ENCODE results near the gene DOLPP1. TPM values are rescaled to one million over a fixed set of nuclear protein-coding genes. Genes with fewer than 3 reads are reported as not detected.

The DOLPP1 gene
- total RNA-seq, 1 experiment from 2014 or later = 18.5 TPM

- no peaks in the 10 kb centered on the region for H3K9me3 Mint-ChIP-seq (ENCODE audit: unreplicated experiment)
- CTCF ChIA-PET = interaction anchor here (0.8 kb wide), 1 partner anchor 24 kb away, joined by 6 read pairs; no protein-coding TSS in a partner anchor
- no peak for TF ChIP-seq CTCF (IDR thresholded peaks at IDR 0.05; ENCODE audit: unreplicated experiment)
- H3K4me3 Mint-ChIP-seq (ENCODE audit: unreplicated experiment) = peak overlapping the region; percentile 84
- peaks cover 10% of the 10 kb centered on the region for H3K4me1 Mint-ChIP-seq (ENCODE audit: insufficient read depth, unreplicated experiment)
- no peak overlapping the region for H3K27ac Mint-ChIP-seq (ENCODE audit: low read depth, unreplicated experiment)
- BruUV-seq (replicated peaks) = no TSS peak
- no peaks in the 10 kb centered on the region for H3K27me3 Mint-ChIP-seq (ENCODE audit: insufficient read depth, unreplicated experiment)
- no peak for DNase-seq (ENCODE audit: unreplicated experiment)
- POLR2A ChIA-PET = no interaction called here
- intact Hi-C loops (cut with micrococcal nuclease) = no loop called here
- no peaks in the 10 kb centered on the region for H3K36me3 Mint-ChIP-seq (ENCODE audit: insufficient read depth, unreplicated experiment)
Observed at GRCh38 chr9:129078691-129079503, 2.0 kb upstream of the DOLPP1 start.

GRCh38 chr9:129079829-129080228, 1.1 kb upstream of the DOLPP1 start:
- ChIA-PET CTCF (interaction anchor here (0.6 kb wide), 2 partner anchors 9 to 1027 kb away, joined by 3 read pairs; no protein-coding TSS in a partner anchor), POLR2A (interaction anchor here (0.9 to 2.3 kb wide), 5 partner anchors 10 to 189 kb away, joined by 3 to 9 read pairs (median 7); partner anchors contain the start of gene PTPA)
- no peaks in the 10 kb centered on the region for H3K36me3 Mint-ChIP-seq (ENCODE audit: insufficient read depth, unreplicated experiment)
- TF ChIP-seq CTCF (IDR thresholded peaks at IDR 0.05; ENCODE audit: unreplicated experiment) = no peak
- intact Hi-C loops (cut with micrococcal nuclease) = no loop called here
- H3K4me1 Mint-ChIP-seq (ENCODE audit: insufficient read depth, unreplicated experiment) = peaks cover 10% of the 10 kb centered on the region
- H3K9me3 Mint-ChIP-seq (ENCODE audit: unreplicated experiment) = no peaks in the 10 kb centered on the region
- no peak for DNase-seq (ENCODE audit: unreplicated experiment)
- H3K27me3 Mint-ChIP-seq (ENCODE audit: insufficient read depth, unreplicated experiment) = no peaks in the 10 kb centered on the region
- peak overlapping the region; percentile 84 for H3K4me3 Mint-ChIP-seq (ENCODE audit: unreplicated experiment)
- no peak overlapping the region for H3K27ac Mint-ChIP-seq (ENCODE audit: low read depth, unreplicated experiment)
- BruUV-seq (replicated peaks) = no TSS peak

GRCh38 chr9:129080298-129080600, 662 bp upstream of the DOLPP1 start:
- POLR2A ChIA-PET = interaction anchor here (0.9 to 2.3 kb wide), 12 partner anchors 10 to 710 kb away, joined by 3 to 10 read pairs (median 4); partner anchors contain the start of genes MIGA2, PTPA and URM1
- Mint-ChIP-seq H3K9me3 (ENCODE audit: unreplicated experiment) (no peaks in the 10 kb centered on the region), H3K4me1 (ENCODE audit: insufficient read depth, unreplicated experiment) (peaks cover 10% of the 10 kb centered on the region), H3K4me3 (ENCODE audit: unreplicated experiment) (peak overlapping the region; percentile 84), H3K27ac (ENCODE audit: low read depth, unreplicated experiment) (no peak overlapping the region), H3K27me3 (ENCODE audit: insufficient read depth, unreplicated experiment) (no peaks in the 10 kb centered on the region), H3K36me3 (ENCODE audit: insufficient read depth, unreplicated experiment) (no peaks in the 10 kb centered on the region)
- no peak for TF ChIP-seq CTCF (IDR thresholded peaks at IDR 0.05; ENCODE audit: unreplicated experiment)
- DNase-seq (ENCODE audit: unreplicated experiment) = no peak
- intact Hi-C loops (cut with micrococcal nuclease) = no loop called here
- no TSS peak for BruUV-seq (replicated peaks)
- CTCF ChIA-PET = interaction anchor here (0.5 to 1.2 kb wide), 6 partner anchors 9 to 1026 kb away, joined by 3 to 4 read pairs (median 3); no protein-coding TSS in a partner anchor

- TSS peak; percentile 50 for BruUV-seq (replicated peaks)
- POLR2A ChIA-PET = interaction anchor here (0.7 to 2.3 kb wide), 15 partner anchors 9 to 711 kb away, joined by 3 to 10 read pairs (median 4); partner anchors contain the start of genes DOLK, MIGA2, NUP188 and PTPA
Observed at GRCh38 chr9:129081388-129081904, 535 bp downstream of the DOLPP1 start.

More at GRCh38 chr9:129081388-129081904, 535 bp downstream of the DOLPP1 start:
- TF ChIP-seq CTCF (IDR thresholded peaks at IDR 0.05; ENCODE audit: unreplicated experiment) = no peak
- CTCF ChIA-PET = interaction anchor here (0.6 to 1.2 kb wide), 5 partner anchors 28 to 541 kb away, joined by 3 to 6 read pairs (median 4); no protein-coding TSS in a partner anchor
- peak; percentile 46 for DNase-seq (ENCODE audit: unreplicated experiment)
- Mint-ChIP-seq H3K9me3 (ENCODE audit: unreplicated experiment) (no peaks in the 10 kb centered on the region), H3K27me3 (ENCODE audit: insufficient read depth, unreplicated experiment) (no peaks in the 10 kb centered on the region), H3K4me1 (ENCODE audit: insufficient read depth, unreplicated experiment) (peaks cover 10% of the 10 kb centered on the region), H3K4me3 (ENCODE audit: unreplicated experiment) (peak overlapping the region; percentile 84), H3K36me3 (ENCODE audit: insufficient read depth, unreplicated experiment) (no peaks in the 10 kb centered on the region), H3K27ac (ENCODE audit: low read depth, unreplicated experiment) (peak overlapping the region; percentile 46)
- intact Hi-C loops (cut with micrococcal nuclease) = no loop called here
